Hepatocyte (in vitro differentiated cells): Measurements from ENCODE around the gene MPG. TPM values are rescaled to one million over a fixed set of nuclear protein-coding genes. Genes with fewer than 3 reads are reported as not detected.

ENCODE experiments used
- DNase-seq: peaks from one replicate; pipeline ENCODE4 v3.0.0-alpha.2; 2016; ENCODE audit warnings: low spot score
- H2AFZ ChIP-seq: fragments of 200-600 bp; sonication (generic); 2 replicates; pipeline ENCODE4 v1.6.0; 2016; ENCODE audit warnings: antibody characterized with exemption, mild to moderate bottlenecking
- H3K27ac ChIP-seq: fragments of 200-600 bp; sonication (generic); 2 replicates; pipeline ENCODE4 v1.5.1; 2016; ENCODE audit warnings: mild to moderate bottlenecking
- H3K27me3 ChIP-seq: fragments of 200-600 bp; sonication (generic); 2 replicates; pipeline ENCODE4 v1.6.1; 2016
- H3K36me3 ChIP-seq: fragments of 200-600 bp; sonication (generic); replicated peaks from 2 replicates; pipeline ENCODE4 v1.5.1; 2016; ENCODE audit warnings: low read depth; ENCODE audit not compliant: insufficient read depth
- H3K4me1 ChIP-seq: fragments of 200-600 bp; sonication (generic); 2 replicates; pipeline ENCODE4 v1.5.1; 2016; ENCODE audit warnings: mild to moderate bottlenecking, moderate library complexity; ENCODE audit not compliant: insufficient read depth
- H3K4me2 ChIP-seq: fragments of 200-600 bp; sonication (generic); 2 replicates; pipeline ENCODE4 v1.6.0; 2016
- H3K4me3 ChIP-seq: fragments of 200-600 bp; sonication (generic); 2 replicates; pipeline ENCODE4 v1.5.1; 2016; ENCODE audit warnings: mild to moderate bottlenecking
- H3K79me2 ChIP-seq: fragments of 200-600 bp; sonication (generic); 2 replicates; pipeline ENCODE4 v1.6.0; 2017; ENCODE audit warnings: mild to moderate bottlenecking
- H3K9me2 ChIP-seq: fragments of 200-600 bp; sonication (generic); replicated peaks from 2 replicates; pipeline ENCODE4 v1.6.0; 2017; ENCODE audit warnings: mild to moderate bottlenecking; ENCODE audit not compliant: insufficient read depth
- H3K9me3 ChIP-seq: fragments of 200-600 bp; sonication (generic); 2 replicates; pipeline ENCODE4 v1.5.1; 2016; ENCODE audit warnings: low read depth, mild to moderate bottlenecking
- H4K20me1 ChIP-seq: fragments of 200-600 bp; sonication (generic); 2 replicates; pipeline ENCODE4 v1.6.0; 2016; ENCODE audit warnings: mild to moderate bottlenecking; ENCODE audit not compliant: insufficient read depth, poor library complexity, severe bottlenecking
- EZH2 ChIP-seq: fragments of 200-600 bp; sonication (generic); IDR thresholded peaks from 2 replicates; pipeline ENCODE4 v1.6.1; 2016; ENCODE audit warnings: antibody characterized with exemption, mild to moderate bottlenecking, borderline replicate concordance
- EZH2phosphoT487 ChIP-seq: fragments of 200-600 bp; sonication (generic); IDR thresholded peaks from one replicate; pipeline ENCODE4 v1.6.1; 2018; ENCODE audit warnings: antibody characterized with exemption, mild to moderate bottlenecking, low read depth, moderate library complexity; ENCODE audit not compliant: unreplicated experiment, severe bottlenecking
- WGBS: methylation state at CpG from one replicate; pipeline ENCODE4 v1.1.6; 2016; ENCODE audit warnings: low lambda C conversion rate; ENCODE audit errors: missing lambda C conversion rate; 5-methylcytosine and 5-hydroxymethylcytosine counted together
- polyA plus RNA-seq: library from polyadenylated mRNA; unstranded; fragments of >200 nt; fragmentation: Nextera tagmentation; extraction: Ambion mirVana; gene quantifications from 2 replicates; pipeline ENCODE4 v1.2.1, GENCODE V29; 2016
- total RNA-seq: library from RNA; depleted of rRNA; stranded (reverse); fragments of >200 nt; gene quantifications from 2 replicates; pipeline ENCODE4 v1.2.3, GENCODE V29; 2014
- TF ChIP-seq, protein P1 (sequence below): fragments of 200-600 bp; sonication (generic); IDR thresholded peaks from 2 replicates; pipeline ENCODE4 v1.5.1; 2016; ENCODE audit warnings: antibody characterized with exemption, mild to moderate bottlenecking; ENCODE audit not compliant: poor library complexity

MPG gene
- total and polyA plus RNA-seq, 2 experiments from 2014 or later: 67.4 to 83.9 TPM

DNA sequence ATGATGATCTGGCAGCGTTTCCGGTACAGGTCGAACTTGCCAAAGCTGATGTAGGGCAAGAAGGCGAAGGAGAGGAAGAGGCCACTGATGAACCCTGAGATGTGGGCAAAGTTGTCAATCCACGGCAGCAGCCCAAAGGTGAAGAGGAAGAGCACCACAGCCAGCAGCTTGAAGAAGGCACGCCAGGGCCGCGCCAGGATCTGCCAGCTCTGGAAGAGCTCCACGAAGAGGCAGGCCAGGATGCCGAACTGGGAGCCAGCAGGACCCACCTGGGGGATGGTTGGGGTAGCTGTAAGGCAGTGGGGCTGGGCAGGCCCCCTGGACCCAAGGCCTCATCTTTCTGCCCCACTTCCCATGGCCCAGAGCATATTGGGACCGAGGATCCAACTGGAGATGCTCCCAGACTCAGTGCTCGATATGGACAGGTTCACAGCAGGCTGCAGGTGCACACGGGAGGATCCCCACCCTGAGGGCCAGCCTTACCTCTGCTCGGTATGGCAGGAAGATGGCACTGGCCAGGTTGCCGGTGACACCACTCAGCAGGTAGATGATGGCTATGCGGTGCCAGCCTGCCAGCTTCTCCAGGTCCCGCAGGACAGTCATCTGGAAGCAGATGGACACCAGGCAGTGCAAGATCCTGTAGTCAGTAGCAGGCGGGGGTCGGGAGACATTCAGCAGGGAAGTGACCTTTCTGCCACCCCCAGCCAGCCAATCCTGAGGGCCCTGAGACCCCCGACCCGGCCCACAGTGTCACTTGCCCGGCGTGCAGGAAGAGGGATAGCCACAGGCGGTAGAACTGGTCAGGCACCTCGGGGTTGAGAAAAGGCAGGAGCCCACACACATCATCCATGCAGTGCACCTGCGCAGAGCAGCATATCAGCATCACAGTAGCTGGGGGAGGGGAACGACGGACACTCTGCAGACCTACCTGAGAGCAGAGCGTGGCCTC lies 19.3 kb upstream of the MPG start:
- H3K79me2 ChIP-seq: peaks cover 7% of the 10 kb centered on the region
- H3K9me3 ChIP-seq: no peaks in the 10 kb centered on the region
- no peak overlapping the region for H3K27ac ChIP-seq
- no peaks in the 10 kb centered on the region for H3K27me3 ChIP-seq
- DNase-seq: no peak
- TF ChIP-seq EZH2phosphoT487 (no peak), EZH2 (no peak)
- TF ChIP-seq, protein P1, sequence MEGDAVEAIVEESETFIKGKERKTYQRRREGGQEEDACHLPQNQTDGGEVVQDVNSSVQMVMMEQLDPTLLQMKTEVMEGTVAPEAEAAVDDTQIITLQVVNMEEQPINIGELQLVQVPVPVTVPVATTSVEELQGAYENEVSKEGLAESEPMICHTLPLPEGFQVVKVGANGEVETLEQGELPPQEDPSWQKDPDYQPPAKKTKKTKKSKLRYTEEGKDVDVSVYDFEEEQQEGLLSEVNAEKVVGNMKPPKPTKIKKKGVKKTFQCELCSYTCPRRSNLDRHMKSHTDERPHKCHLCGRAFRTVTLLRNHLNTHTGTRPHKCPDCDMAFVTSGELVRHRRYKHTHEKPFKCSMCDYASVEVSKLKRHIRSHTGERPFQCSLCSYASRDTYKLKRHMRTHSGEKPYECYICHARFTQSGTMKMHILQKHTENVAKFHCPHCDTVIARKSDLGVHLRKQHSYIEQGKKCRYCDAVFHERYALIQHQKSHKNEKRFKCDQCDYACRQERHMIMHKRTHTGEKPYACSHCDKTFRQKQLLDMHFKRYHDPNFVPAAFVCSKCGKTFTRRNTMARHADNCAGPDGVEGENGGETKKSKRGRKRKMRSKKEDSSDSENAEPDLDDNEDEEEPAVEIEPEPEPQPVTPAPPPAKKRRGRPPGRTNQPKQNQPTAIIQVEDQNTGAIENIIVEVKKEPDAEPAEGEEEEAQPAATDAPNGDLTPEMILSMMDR: no peak
- no peak overlapping the region for H3K4me3 ChIP-seq
- H2AFZ ChIP-seq: no peak overlapping the region
- H4K20me1 ChIP-seq: no peaks in the 10 kb centered on the region
- no peaks in the 10 kb centered on the region for H3K36me3 ChIP-seq
- no peaks in the 10 kb centered on the region for H3K9me2 ChIP-seq
- H3K4me2 ChIP-seq: no peak overlapping the region
- 88% methylated on average over 25 of the region's 29 CpGs for WGBS
- peaks cover 2% of the 10 kb centered on the region for H3K4me1 ChIP-seq

DNA sequence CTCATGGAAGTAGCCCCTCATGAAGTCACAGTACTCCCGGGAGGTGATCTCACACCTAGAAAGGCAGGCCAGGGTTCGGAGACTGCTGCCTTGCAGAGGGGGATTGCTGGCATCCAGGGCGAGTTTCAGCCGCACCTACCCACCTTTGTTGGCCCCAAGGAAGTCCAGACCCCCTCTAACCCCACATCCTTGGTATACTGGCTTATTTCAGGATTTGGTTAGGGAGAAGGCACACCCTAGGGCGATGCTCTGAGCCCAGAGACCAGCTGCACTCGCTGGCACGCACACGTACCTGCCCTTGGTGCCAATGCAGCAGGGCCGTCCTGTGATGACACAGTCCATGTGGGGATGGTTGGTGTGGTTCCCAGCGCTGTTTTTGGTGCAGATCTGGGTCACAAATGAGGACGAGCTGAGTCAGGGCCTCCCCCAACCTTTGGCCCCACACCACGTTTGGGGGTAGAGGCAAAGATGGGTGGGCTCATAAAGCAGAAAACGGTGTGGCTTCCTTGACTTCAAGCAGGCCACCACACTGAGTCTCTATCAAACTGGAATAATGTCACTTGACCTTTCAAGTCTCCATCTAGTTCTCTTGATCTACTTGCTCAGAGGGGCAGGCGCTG lies 18.5 kb upstream of the MPG start:
- no peaks in the 10 kb centered on the region for H3K9me2 ChIP-seq
- no peaks in the 10 kb centered on the region for H3K36me3 ChIP-seq
- TF ChIP-seq, protein P1: no peak
- TF ChIP-seq EZH2phosphoT487: no peak
- no peak for TF ChIP-seq EZH2
- no peaks in the 10 kb centered on the region for H3K9me3 ChIP-seq
- H3K4me1 ChIP-seq: no peaks in the 10 kb centered on the region
- no peak overlapping the region for H3K4me2 ChIP-seq
- no peak overlapping the region for H3K4me3 ChIP-seq
- H2AFZ ChIP-seq: no peak overlapping the region
- DNase-seq: no peak
- no peaks in the 10 kb centered on the region for H4K20me1 ChIP-seq
- H3K79me2 ChIP-seq: peaks cover under 1% of the 10 kb centered on the region
- H3K27me3 ChIP-seq: no peaks in the 10 kb centered on the region
- WGBS: 94% methylated on average over 14 of the region's 14 CpGs
- H3K27ac ChIP-seq: no peak overlapping the region

DNA sequence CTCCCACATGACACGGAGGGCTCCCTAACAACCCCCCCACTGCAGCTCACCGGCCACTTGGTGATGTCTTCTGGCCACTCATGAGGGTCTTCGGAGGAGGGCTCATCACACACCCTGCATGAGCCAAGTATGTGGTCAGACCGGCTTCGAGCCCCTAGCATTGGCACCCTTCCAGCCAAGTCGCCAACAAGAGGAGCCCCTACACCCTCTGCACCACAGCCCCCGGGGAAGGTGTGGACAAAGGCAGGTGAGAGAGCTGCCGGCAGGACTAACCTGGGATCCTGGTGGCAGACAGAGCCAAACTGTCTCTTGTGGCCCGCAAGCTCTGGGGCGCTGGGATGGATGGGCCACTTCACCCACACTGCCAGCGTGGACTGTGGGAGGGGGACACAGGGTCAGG lies 17.9 kb upstream of the MPG start:
- TF ChIP-seq, protein P1: no peak
- TF ChIP-seq EZH2phosphoT487: no peak
- no peak for TF ChIP-seq EZH2
- H3K27ac ChIP-seq: no peak overlapping the region
- H3K4me3 ChIP-seq: no peak overlapping the region
- no peaks in the 10 kb centered on the region for H3K36me3 ChIP-seq
- H4K20me1 ChIP-seq: peaks cover 4% of the 10 kb centered on the region
- H3K27me3 ChIP-seq: no peaks in the 10 kb centered on the region
- H3K9me2 ChIP-seq: no peaks in the 10 kb centered on the region
- no peaks in the 10 kb centered on the region for H3K9me3 ChIP-seq
- H3K4me1 ChIP-seq: no peaks in the 10 kb centered on the region
- H3K79me2 ChIP-seq: no peaks in the 10 kb centered on the region
- no peak overlapping the region for H3K4me2 ChIP-seq
- DNase-seq: no peak
- no peak overlapping the region for H2AFZ ChIP-seq
- 91% methylated on average over 11 of the region's 11 CpGs for WGBS
